ENCODE results near the gene STARD9. TPM values are rescaled to one million over a fixed set of nuclear protein-coding genes. Genes with fewer than 3 reads are reported as not detected.

Gene STARD9
- total and polyA plus RNA-seq, 3 experiments from 2014 or later: 1.3 to 7.6 (median 6.5) TPM

Other genes with a start within 250 kb of the STARD9 start
- gene CAPN3, start 216.1 kb upstream of the STARD9 start, total RNA-seq: 1 to 10 TPM; 3.3 to 4.3 TPM
- 1.1 TPM for gene CAPN3, start 216.1 kb upstream of the STARD9 start, polyA plus RNA-seq
- 10 to 100 TPM; 48.5 to 50.0 TPM for gene ZNF106, start 84.5 kb upstream of the STARD9 start, total RNA-seq
- 51.6 TPM for gene ZNF106, start 84.5 kb upstream of the STARD9 start, polyA plus RNA-seq
- 10 to 100 TPM; 48.1 to 54.4 TPM for gene SNAP23, start 80.0 kb upstream of the STARD9 start, total RNA-seq
- 59.5 TPM for gene SNAP23, start 80.0 kb upstream of the STARD9 start, polyA plus RNA-seq
- 10 to 100 TPM; 23.7 to 24.7 TPM for gene LRRC57, start 26.8 kb upstream of the STARD9 start, total RNA-seq
- gene LRRC57, start 26.8 kb upstream of the STARD9 start, polyA plus RNA-seq: 6.8 TPM
- 10 to 100 TPM; 56.7 to 56.8 TPM for gene HAUS2, start 26.8 kb upstream of the STARD9 start, total RNA-seq
- gene HAUS2, start 26.8 kb upstream of the STARD9 start, polyA plus RNA-seq: 33.4 TPM
- gene CDAN1, start 161.5 kb downstream of the STARD9 start, total RNA-seq: 10 to 100 TPM; 24.7 to 24.8 TPM
- 11.2 TPM for gene CDAN1, start 161.5 kb downstream of the STARD9 start, polyA plus RNA-seq